ENCODE results near the gene TNFAIP8. TPM values are rescaled to one million over a fixed set of nuclear protein-coding genes. Genes with fewer than 3 reads are reported as not detected.

TNFAIP8 gene
- total and polyA plus RNA-seq, 8 donors = 1.2 to 37.1 (median 11.5) TPM

- intact Hi-C loops (cut with DNase I; ENCODE audit: low total_unique reads) = no loop called here
- no peak for DNase-seq
- peaks cover 9 to 63% (median 44%) of the 10 kb centered on the region in 4 donors for H3K4me1 ChIP-seq
- no peaks in the 10 kb centered on the region for H3K36me3 ChIP-seq
- H3K27me3 ChIP-seq = no peaks in the 10 kb centered on the region
- peak overlapping the region in 4 of 5 donors; percentile 3 to 59 (median 52) for H3K27ac ChIP-seq
- no peak overlapping the region for H3K4me3 ChIP-seq
- TF ChIP-seq POLR2AphosphoS5 (IDR thresholded peaks at IDR 0.05) (no peak), CTCF (IDR thresholded peaks at IDR 0.05) (no peak), POLR2A (IDR thresholded peaks at IDR 0.05) (no peak), EP300 (IDR thresholded peaks at IDR 0.05) (no peak)
- H3K9me3 ChIP-seq = no peaks in the 10 kb centered on the region
Observed at GRCh38 chr5:119323601-119324000, 32.2 kb upstream of the TNFAIP8 start.

DNA sequence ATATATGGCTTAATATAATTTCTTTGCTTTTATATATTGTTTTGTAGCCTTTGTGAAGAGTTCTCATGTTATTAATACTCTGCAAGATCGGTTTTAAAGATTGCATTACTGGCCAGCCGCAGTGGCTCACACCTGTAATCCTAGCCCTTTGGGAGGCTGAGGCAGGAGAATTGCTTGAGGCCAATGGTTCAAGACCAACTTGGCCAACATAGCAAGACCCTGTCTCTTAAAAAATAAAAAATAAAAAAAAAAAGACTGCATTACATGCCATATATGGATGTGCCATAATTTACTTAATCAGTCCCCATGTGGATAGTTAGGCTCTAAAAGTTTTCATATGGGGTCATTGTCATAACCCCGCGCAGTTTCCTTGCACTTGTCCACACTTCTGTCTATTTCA, 31.0 kb upstream of the TNFAIP8 start:
- TF ChIP-seq CTCF (IDR thresholded peaks at IDR 0.05) (no peak), EP300 (IDR thresholded peaks at IDR 0.05) (no peak), POLR2A (IDR thresholded peaks at IDR 0.05) (no peak), POLR2AphosphoS5 (IDR thresholded peaks at IDR 0.05) (no peak)
- Histone ChIP-seq H3K9me3 (no peaks in the 10 kb centered on the region), H3K4me3 (no peak overlapping the region), H3K27me3 (no peaks in the 10 kb centered on the region), H3K27ac (peak overlapping the region in 4 of 5 donors; percentile 3 to 59 (median 52)), H3K36me3 (no peaks in the 10 kb centered on the region), H3K4me1 (peaks cover 20 to 71% (median 54%) of the 10 kb centered on the region in 4 donors)
- 95 to 98% (median 97%) methylated on average over 4 of the region's 4 CpGs for WGBS, 5 donors
- no peak for DNase-seq
- intact Hi-C loops (cut with DNase I; ENCODE audit: low total_unique reads) = no loop called here

GRCh38 chr5:119327018-119327417, 28.8 kb upstream of the TNFAIP8 start:
- no peak for TF ChIP-seq EP300 (IDR thresholded peaks at IDR 0.05)
- TF ChIP-seq POLR2AphosphoS5 (IDR thresholded peaks at IDR 0.05) = no peak
- TF ChIP-seq CTCF (IDR thresholded peaks at IDR 0.05) = no peak
- TF ChIP-seq POLR2A (IDR thresholded peaks at IDR 0.05) = no peak
- intact Hi-C loops (cut with DNase I; ENCODE audit: low total_unique reads) = no loop called here
- H3K4me1 ChIP-seq = peaks cover 22 to 87% (median 59%) of the 10 kb centered on the region in 4 donors
- H3K27ac ChIP-seq = peak overlapping the region in 3 of 5 donors; percentile 13 to 72 (median 69)
- no peaks in the 10 kb centered on the region for H3K9me3 ChIP-seq
- DNase-seq = no peak
- H3K4me3 ChIP-seq = no peak overlapping the region
- no peaks in the 10 kb centered on the region for H3K27me3 ChIP-seq
- H3K36me3 ChIP-seq = no peaks in the 10 kb centered on the region
- 65 to 80% (median 69%) methylated on average over 5 of the region's 5 CpGs for WGBS, 5 donors

DNA sequence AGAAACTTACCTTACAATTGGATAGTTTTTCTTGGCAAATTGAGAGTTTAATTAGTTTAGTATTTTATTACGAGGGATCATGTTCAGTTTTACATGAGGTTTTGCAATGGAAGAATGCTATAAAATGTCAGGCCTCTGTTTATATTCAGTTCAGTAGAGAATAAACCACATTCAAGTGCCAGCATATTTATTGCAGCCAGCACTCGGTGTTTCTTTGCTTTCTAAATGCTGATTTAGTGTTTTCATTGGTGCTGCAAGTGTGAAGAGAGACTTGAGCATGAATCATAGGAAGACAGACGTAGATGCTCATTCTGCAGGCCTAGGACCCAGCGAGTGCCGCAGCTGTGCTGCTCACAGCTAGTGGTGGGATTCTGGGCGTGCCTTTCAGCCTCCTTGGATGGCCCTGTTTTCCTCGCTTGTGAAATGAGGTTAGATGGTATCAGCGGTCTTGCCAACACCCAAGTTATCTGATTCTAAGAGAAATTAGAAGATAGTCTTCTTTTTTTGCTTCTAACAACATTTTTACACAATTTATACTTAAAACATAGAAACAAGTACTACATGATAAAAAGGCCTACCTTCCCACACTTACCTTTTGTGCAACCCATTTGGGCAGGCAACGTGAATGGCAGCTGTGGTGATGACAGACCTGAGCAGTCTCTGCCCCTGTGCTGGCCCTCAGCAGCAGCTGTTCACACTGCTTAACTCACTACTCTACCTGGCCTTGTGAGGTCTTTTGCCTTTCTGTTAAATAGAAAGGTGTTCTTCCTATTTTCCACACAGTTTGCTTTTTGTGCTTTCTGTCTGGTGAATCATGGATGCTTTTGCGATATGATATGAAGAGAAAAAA, 26.8 kb upstream of the TNFAIP8 start:
- Histone ChIP-seq H3K27me3 (no peaks in the 10 kb centered on the region), H3K4me1 (peaks cover 22 to 83% (median 55%) of the 10 kb centered on the region in 4 donors), H3K36me3 (no peaks in the 10 kb centered on the region), H3K4me3 (no peak overlapping the region), H3K27ac (peak overlapping the region; percentile 28 to 72 (median 69)), H3K9me3 (no peaks in the 10 kb centered on the region)
- peak in 2 of 3 donors; percentile 47 to 53 for TF ChIP-seq POLR2AphosphoS5 (IDR thresholded peaks at IDR 0.05)
- no peak for TF ChIP-seq POLR2A (IDR thresholded peaks at IDR 0.05)
- TF ChIP-seq CTCF (IDR thresholded peaks at IDR 0.05) = no peak
- no peak for TF ChIP-seq EP300 (IDR thresholded peaks at IDR 0.05)
- 59 to 75% (median 69%) methylated on average over 10 of the region's 10 CpGs for WGBS, 5 donors
- no peak for DNase-seq
- intact Hi-C loops (cut with DNase I; ENCODE audit: low total_unique reads) = no loop called here

Data from stomach (tissue), 9 donors.